GM04503 (cell line): ENCODE measurements around the gene TMCC1.
"Not testable (repeated sequence)": the region's sequence is repeated elsewhere in the genome, so short reads cannot be mapped to it uniquely, and the experiment has no call there.

Source experiments
- DNase-seq: peaks from one replicate; pipeline ENCODE4 v3.0.0-alpha.2; 2012; ENCODE audit warnings: low read depth

TMCC1 gene

GRCh38 chr3:129892486-129892856 is 1.0 kb downstream of the TMCC1 start:
- DNase-seq: no peak

DNA sequence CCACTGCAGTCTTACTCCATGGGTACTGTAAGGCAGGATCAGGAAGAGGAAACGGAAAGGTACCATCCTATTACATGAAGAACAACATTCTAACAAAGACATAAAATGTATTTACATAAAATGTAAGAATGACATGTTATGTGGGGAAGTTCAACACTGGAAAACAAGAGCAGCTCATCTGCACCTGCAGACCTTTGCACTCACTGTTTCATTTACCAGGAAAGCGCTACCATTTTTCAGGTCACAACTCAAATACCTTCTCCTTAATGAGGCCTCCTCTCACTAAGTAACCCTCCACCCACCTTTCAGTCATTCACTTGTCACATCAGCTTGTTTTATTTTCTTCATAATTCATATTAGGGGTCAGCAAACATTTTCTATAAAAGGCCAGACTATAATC is 2.6 kb downstream of the TMCC1 start:
- DNase-seq: no peak

- no peak for DNase-seq
Measured at GRCh38 chr3:129890125-129890524, 3.4 kb downstream of the TMCC1 start.

DNA sequence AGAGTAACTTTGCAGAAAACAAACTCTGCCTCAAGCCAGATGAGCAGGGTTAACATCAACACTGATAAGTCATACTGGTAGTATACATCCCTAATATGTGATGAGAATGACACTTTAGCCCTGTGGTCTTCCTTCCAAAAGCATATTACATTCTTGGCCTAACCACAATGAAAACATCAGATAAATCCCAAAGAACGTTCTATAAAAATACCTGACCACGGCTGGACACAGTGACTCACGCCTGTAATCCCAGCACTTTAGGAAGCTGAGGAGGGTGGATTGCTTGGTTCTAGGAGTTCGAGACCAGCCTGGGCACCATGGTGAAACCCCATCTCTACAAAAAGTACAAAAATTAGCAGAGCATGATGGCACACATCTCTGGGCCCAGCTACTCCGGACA is 4.7 kb downstream of the TMCC1 start:
- DNase-seq: peak; percentile 96

GRCh38 chr3:129881261-129881660 is 12.2 kb downstream of the TMCC1 start:
- no peak for DNase-seq

- no peak for DNase-seq
Measured at GRCh38 chr3:129878355-129878754, 15.2 kb downstream of the TMCC1 start.

DNA sequence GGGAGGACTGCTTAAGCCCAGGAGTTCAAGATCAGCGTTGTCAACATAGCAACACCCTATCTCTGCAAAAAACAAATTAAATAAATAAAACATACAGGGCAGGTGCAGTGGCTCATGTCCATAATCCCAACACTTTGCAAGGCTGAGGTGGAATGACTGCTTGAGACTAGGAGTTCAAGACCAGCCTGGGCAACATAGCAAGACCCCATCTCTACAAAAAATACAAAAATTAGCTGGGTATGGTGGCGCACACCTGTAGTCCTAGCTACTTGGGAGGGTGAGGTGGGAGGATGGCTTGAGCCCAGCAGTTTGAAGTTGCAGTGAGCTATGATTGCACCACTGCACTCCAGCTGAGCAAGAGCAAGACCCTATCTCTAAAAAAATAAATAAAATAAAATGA is 19.0 kb downstream of the TMCC1 start:
- not testable (repeated sequence) for DNase-seq

DNA sequence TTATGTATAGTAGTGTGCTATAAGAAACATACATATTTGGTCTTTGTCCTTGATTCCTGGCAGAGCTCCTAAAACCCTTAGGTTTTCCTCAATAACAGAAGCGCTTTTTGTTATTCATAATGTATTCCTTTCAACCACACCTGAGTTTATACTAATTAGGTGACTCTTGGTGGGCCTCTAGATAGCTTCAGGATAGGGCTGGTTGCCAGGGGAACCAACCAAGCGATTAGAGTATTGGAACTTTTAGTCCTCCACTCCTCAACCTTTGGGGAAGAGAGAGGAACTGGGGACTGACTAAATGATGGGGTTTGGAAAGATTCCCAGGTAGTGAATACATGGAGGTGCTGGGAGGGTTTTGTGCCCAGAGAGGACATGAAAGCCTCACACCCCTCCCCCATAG is 24.6 kb downstream of the TMCC1 start:
- DNase-seq: no peak

- no peak for DNase-seq
Measured at GRCh38 chr3:129867506-129868124, 25.9 kb downstream of the TMCC1 start.

DNA sequence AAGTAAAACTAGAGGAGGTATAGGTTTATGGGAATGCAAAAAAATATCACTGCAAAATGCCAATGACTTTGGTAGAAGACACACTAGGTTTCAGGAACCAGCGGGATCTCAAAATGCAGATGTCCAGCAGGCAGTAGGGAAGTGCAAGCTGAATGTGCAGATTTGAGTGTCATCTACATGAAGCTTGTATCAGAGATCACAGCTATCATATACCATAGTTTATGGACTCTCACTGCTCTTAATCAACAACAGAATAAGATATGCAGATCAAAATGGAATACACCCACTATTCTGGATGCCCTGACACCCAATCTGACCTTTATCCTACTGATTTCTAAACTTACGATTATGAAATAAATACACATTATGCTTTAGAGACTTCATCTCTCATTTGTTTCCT is 27.7 kb downstream of the TMCC1 start:
- no peak for DNase-seq

DNA sequence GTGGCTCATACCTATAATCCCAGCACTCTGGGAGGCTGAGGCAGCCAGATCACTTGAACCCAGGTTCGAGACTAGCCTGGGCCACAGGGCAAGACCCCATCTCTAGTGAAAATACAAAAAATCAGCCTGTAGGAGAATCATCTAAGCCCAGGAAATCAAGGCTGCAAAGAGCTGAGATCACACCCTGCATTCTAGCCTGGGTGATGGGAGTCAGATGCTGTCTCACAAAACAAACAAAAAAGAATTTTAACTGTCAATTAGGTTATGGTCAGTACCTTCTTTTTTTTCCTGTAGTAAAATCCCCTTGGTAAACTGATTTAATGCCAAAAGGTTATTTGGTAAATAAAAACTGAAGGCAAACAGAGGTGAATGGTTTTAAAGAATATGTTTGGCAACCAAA is 29.0 kb downstream of the TMCC1 start:
- DNase-seq: no peak

- DNase-seq: no peak
Measured at GRCh38 chr3:129859272-129859671, 34.2 kb downstream of the TMCC1 start.

GRCh38 chr3:129857899-129858298 is 35.6 kb downstream of the TMCC1 start:
- DNase-seq: no peak

DNA sequence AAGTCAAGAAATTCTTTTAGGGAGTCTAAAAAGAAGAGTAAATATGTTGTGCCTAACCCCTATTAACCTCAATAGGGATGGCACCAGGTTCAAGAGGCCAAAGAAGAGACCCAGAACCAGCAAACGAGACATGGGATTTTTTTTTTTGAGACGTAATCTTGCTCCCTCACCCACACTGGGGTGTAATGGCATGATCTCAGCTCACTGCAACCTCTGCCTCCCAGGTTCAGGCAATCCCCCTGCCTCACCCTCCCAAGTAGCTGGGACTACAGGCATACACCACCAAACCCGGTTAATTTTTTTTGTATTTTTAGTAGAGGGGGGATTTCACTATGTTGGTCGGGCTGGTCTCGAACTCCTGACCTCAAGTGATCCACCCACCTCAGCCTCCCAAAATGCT is 36.7 kb downstream of the TMCC1 start:
- DNase-seq: not testable (repeated sequence)

GRCh38 chr3:129855832-129856419 is 37.6 kb downstream of the TMCC1 start:
- no peak for DNase-seq

- peak; percentile 84 for DNase-seq
Measured at GRCh38 chr3:129855170-129855831, 38.2 kb downstream of the TMCC1 start.

GRCh38 chr3:129854460-129854859 is 39.1 kb downstream of the TMCC1 start:
- no peak for DNase-seq

DNA sequence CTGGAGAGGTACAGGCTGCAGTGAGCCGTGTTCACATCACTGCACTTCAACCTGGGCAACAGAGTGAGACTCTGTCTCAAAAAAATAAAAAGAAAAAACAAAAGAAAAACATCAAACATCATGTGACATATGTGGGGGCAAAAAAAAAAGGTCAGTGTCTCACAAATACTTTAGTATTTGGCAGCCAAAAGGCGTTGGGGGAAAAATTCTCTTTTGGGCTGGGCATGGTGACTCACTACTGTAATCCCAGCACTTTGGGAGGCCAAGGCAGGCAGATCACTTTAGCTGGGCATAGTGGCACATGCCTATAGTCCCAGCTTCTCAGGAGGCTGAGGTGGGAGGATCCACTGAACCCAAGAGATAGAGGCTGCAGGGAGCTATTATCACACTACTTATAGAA is 47.6 kb downstream of the TMCC1 start:
- DNase-seq: no peak

- DNase-seq: no peak
Measured at GRCh38 chr3:129840707-129841360, 52.7 kb downstream of the TMCC1 start.

GRCh38 chr3:129838086-129838485 is 55.4 kb downstream of the TMCC1 start:
- DNase-seq: no peak

- no peak for DNase-seq
Measured at GRCh38 chr3:129837065-129837642, 56.4 kb downstream of the TMCC1 start.

DNA sequence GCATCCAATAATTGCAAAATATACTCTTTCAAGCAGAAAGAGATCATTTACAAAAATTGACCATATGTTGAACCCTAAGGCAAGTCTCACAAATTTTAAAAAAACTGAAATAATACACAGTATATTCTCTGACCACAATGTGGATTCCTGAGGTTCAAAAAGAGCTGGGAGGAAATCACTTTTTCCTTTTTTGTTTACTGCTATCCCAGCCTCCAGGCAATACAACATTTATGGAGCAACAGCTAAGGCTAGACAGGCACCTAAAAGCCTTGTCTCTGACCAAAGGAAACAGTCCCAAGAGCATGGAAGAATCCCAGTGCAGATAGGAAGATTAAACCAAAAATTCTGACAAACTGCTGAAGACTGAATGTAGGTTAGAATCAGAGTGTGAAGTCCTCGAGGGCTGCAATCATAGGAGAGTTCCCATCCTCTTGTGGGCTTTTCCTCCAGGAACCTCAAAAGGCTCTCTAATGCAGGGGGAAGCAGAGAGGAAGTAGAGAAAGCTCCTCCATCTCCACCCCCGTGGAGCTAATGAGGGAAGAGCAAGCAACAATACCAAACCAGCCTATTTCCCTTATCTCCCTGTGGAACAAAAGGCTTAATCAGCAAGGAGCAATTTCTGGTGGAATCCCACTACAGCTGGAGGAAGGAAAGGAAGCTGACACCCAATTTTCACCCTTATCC is 57.0 kb downstream of the TMCC1 start:
- no peak for DNase-seq
